ENCODE measurements around the gene SMIM44.

Gene SMIM44

DNA sequence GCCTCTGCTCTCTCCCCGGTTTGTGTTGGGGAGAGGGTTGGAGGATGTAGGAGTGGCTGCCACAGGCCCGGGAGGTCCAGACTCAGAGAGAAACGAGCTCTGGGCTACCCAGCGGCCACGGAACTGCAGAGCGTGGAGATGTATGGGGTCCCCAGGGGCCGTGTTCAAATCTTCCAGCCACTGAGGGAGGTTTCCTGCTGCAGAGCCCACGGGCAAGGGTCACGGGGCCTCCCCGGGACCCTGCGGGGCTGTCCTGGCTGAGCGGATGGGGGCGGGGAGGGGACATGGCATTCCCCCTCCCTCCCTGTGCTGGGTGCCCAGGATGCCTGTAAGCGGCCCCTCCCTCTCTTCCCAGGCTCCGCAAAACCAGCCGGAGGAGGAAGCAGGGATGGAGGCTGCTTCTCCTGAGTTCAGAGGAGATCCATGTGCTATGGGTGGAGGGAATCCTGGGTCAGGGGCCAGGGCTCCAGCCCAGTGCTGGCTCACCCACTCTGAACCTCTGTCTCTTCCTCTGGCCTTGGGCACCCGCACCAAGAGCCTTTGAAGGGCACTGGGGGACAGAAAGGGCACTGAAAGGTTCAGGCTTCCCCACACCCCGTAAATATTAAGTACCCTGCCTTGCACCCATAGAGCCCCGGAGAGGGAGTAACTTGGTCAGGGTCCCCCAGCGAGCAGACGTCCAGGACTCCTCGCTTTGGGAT is 25.6 kb downstream of the SMIM44 start:
- H3K4me2 ChIP-seq (ENCODE audit: low read depth, low read length, poor library complexity, severe bottlenecking), result no peak overlapping the region
- no peaks in the 10 kb centered on the region for H3K9me3 ChIP-seq (ENCODE audit: insufficient read depth, low read length)
- no peaks in the 10 kb centered on the region for H3K27me3 ChIP-seq (ENCODE audit: low read length)
- H2AFZ ChIP-seq (ENCODE audit: low read depth, low read length, severe bottlenecking), result no peak overlapping the region
- no peak for TF ChIP-seq EZH2phosphoT487 (conservative IDR thresholded peaks at IDR 0.05; ENCODE audit: low read length)
- TF ChIP-seq, protein P1, sequence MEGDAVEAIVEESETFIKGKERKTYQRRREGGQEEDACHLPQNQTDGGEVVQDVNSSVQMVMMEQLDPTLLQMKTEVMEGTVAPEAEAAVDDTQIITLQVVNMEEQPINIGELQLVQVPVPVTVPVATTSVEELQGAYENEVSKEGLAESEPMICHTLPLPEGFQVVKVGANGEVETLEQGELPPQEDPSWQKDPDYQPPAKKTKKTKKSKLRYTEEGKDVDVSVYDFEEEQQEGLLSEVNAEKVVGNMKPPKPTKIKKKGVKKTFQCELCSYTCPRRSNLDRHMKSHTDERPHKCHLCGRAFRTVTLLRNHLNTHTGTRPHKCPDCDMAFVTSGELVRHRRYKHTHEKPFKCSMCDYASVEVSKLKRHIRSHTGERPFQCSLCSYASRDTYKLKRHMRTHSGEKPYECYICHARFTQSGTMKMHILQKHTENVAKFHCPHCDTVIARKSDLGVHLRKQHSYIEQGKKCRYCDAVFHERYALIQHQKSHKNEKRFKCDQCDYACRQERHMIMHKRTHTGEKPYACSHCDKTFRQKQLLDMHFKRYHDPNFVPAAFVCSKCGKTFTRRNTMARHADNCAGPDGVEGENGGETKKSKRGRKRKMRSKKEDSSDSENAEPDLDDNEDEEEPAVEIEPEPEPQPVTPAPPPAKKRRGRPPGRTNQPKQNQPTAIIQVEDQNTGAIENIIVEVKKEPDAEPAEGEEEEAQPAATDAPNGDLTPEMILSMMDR (IDR thresholded peaks at IDR 0.05; ENCODE audit: insufficient read depth, low read length, poor library complexity, severe bottlenecking), result no peak
- H4K20me1 ChIP-seq (ENCODE audit: low read depth, low read length), result no peaks in the 10 kb centered on the region
- no peak overlapping the region for H3K27ac ChIP-seq (ENCODE audit: low read depth, low read length)
- H3K79me2 ChIP-seq (ENCODE audit: insufficient read depth, low read length), result no peaks in the 10 kb centered on the region
- H3K9me2 ChIP-seq (replicated peaks; ENCODE audit: insufficient read depth, low read length), result no peaks in the 10 kb centered on the region
- H3K9ac ChIP-seq (ENCODE audit: low read length), result no peak overlapping the region
- no peaks in the 10 kb centered on the region for H3K36me3 ChIP-seq (ENCODE audit: low read length)
- H3F3A ChIP-seq (ENCODE audit: insufficient read depth), result no peaks in the 10 kb centered on the region
- H3K4me3 ChIP-seq (ENCODE audit: insufficient read depth, low read length, poor library complexity, severe bottlenecking), result no peak overlapping the region

DNA sequence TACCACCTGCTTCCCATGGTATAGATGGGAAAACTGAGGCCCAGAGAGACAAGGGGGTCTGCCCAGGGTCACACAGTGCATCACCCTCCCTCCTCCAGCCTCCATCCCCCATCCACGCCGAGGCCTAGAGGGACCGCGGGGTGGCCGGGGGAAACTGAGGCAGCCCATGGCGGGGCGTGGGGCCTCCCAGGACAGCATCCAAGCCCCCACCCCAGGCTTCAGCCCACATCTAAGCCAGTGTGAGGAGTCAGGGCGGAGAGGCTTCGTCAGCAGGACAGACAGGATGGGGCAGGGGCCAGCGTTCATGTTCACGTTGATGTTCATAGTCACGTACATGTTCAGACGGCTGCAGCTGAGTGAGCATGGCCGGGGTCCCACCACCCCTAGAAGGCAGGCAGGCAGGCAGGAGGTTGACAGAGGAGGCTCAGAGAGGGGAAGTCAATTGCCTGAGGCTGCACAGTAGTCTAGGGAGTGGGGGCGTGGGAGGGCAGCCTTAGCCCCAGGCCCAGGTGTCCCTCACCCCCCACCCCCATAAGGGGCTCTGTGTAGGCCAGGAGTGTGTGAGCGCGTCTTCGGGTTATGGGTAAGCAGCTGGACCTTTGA is 26.2 kb downstream of the SMIM44 start:
- Histone ChIP-seq H3K9ac (ENCODE audit: low read length) (no peak overlapping the region), H3K9me2 (replicated peaks; ENCODE audit: insufficient read depth, low read length) (no peaks in the 10 kb centered on the region), H3K27me3 (ENCODE audit: low read length) (no peaks in the 10 kb centered on the region), H3K4me3 (ENCODE audit: insufficient read depth, low read length, poor library complexity, severe bottlenecking) (no peak overlapping the region), H3K4me2 (ENCODE audit: low read depth, low read length, poor library complexity, severe bottlenecking) (no peak overlapping the region), H4K20me1 (ENCODE audit: low read depth, low read length) (no peaks in the 10 kb centered on the region), H3K36me3 (ENCODE audit: low read length) (no peaks in the 10 kb centered on the region), H3K27ac (ENCODE audit: low read depth, low read length) (no peak overlapping the region), H3F3A (ENCODE audit: insufficient read depth) (no peaks in the 10 kb centered on the region), H3K79me2 (ENCODE audit: insufficient read depth, low read length) (no peaks in the 10 kb centered on the region), H2AFZ (ENCODE audit: low read depth, low read length, severe bottlenecking) (no peak overlapping the region), H3K9me3 (ENCODE audit: insufficient read depth, low read length) (no peaks in the 10 kb centered on the region)
- TF ChIP-seq, protein P1 (IDR thresholded peaks at IDR 0.05; ENCODE audit: insufficient read depth, low read length, poor library complexity, severe bottlenecking), result no peak

DNA sequence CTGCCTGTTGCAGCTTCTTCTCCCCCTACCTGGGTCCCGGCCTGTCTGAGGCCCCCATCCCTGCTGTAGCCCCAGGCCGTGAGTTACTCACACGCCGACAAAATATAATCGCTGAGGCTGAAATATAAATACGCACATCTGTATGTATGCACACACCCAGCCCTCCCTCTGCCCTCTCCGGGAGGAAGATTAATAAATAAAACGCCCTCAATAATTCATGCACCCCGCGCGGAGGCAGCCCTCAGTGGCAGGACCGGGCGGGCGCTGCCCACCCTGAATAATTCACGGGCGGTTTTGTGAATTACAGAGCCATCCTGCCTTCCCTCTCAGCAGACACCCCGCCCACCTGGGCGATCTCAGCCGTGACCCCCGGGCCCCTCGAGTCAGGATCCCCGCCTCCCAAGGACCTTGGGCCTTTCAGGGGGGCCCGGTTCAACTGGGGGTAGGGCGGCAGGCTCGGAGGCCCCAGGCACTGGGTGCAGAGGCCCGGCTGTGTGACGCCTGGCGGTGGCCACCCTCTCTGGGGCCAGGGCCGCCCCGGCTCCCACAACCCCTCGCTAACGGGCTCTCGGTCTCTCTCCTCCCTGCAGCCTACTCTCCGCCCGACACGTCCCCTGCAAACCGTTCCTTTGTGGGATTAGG is 27.2 kb downstream of the SMIM44 start:
- TF ChIP-seq, protein P1 (IDR thresholded peaks at IDR 0.05; ENCODE audit: insufficient read depth, low read length, poor library complexity, severe bottlenecking), result no peak
- no peak for TF ChIP-seq EZH2phosphoT487 (conservative IDR thresholded peaks at IDR 0.05; ENCODE audit: low read length)
- Histone ChIP-seq H3K9ac (ENCODE audit: low read length) (no peak overlapping the region), H3K4me2 (ENCODE audit: low read depth, low read length, poor library complexity, severe bottlenecking) (no peak overlapping the region), H2AFZ (ENCODE audit: low read depth, low read length, severe bottlenecking) (no peak overlapping the region), H3K36me3 (ENCODE audit: low read length) (no peaks in the 10 kb centered on the region), H3K9me3 (ENCODE audit: insufficient read depth, low read length) (no peaks in the 10 kb centered on the region), H3K27ac (ENCODE audit: low read depth, low read length) (no peak overlapping the region), H3K79me2 (ENCODE audit: insufficient read depth, low read length) (no peaks in the 10 kb centered on the region), H3K4me3 (ENCODE audit: insufficient read depth, low read length, poor library complexity, severe bottlenecking) (no peak overlapping the region), H3F3A (ENCODE audit: insufficient read depth) (no peaks in the 10 kb centered on the region), H3K9me2 (replicated peaks; ENCODE audit: insufficient read depth, low read length) (no peaks in the 10 kb centered on the region), H3K27me3 (ENCODE audit: low read length) (no peaks in the 10 kb centered on the region), H4K20me1 (ENCODE audit: low read depth, low read length) (no peaks in the 10 kb centered on the region)
